Nephron (organoid): Measurements from ENCODE around the gene SCN4A.

Source experiments
- H3K27ac Mint-ChIP-seq, 3 experiments: 2 replicates each; pipeline ENCODE4 v1.8.0; 2020; ENCODE audit warnings: mixed read lengths in 3 of 3, mild to moderate bottlenecking in 2 of 3, moderate library complexity in 1 of 3
- H3K27me3 Mint-ChIP-seq: 2 replicates; pipeline ENCODE4 v1.8.0; 2021; ENCODE audit warnings: low read depth, mild to moderate bottlenecking, moderate library complexity, mixed read lengths
- H3K36me3 Mint-ChIP-seq: 2 replicates; pipeline ENCODE4 v1.8.0; 2020; ENCODE audit warnings: low read depth, mixed read lengths
- H3K4me1 Mint-ChIP-seq: 2 replicates; pipeline ENCODE4 v1.8.0; 2020; ENCODE audit warnings: mixed read lengths
- H3K4me3 Mint-ChIP-seq, 3 experiments: 2 replicates each; pipeline ENCODE4 v1.8.0; 2020; ENCODE audit warnings: mild to moderate bottlenecking in 3 of 3, mixed read lengths in 3 of 3, moderate library complexity in 2 of 3
- H3K9me3 Mint-ChIP-seq: 2 replicates; pipeline ENCODE4 v1.8.0; 2020; ENCODE audit warnings: mixed read lengths
- CTCF ChIP-seq, 3 experiments: fragments of 200-600 bp; sonication (generic); IDR thresholded peaks; one replicate each; pipeline ENCODE4 v1.5.0; 2021; ENCODE audit warnings: antibody characterized with exemption in 3 of 3; ENCODE audit not compliant: unreplicated experiment in 3 of 3

SCN4A gene

GRCh38 chr17:64006361-64007088 lies 33.8 kb upstream of the SCN4A start:
- Mint-ChIP-seq H3K36me3 (no peaks in the 10 kb centered on the region), H3K27ac (no peak overlapping the region), H3K27me3 (peaks cover 6% of the 10 kb centered on the region), H3K4me1 (peaks cover 16% of the 10 kb centered on the region), H3K4me3 (no peak overlapping the region), H3K9me3 (no peaks in the 10 kb centered on the region)
- TF ChIP-seq CTCF (IDR thresholded peaks at IDR 0.05; ENCODE audit: unreplicated experiment in 3 of 3): no peak

GRCh38 chr17:64005734-64006167 lies 33.0 kb upstream of the SCN4A start:
- no peaks in the 10 kb centered on the region for H3K36me3 Mint-ChIP-seq
- H3K4me3 Mint-ChIP-seq: peak overlapping the region in 1 of 3 experiments; percentile 0
- no peak overlapping the region for H3K27ac Mint-ChIP-seq
- TF ChIP-seq CTCF (IDR thresholded peaks at IDR 0.05; ENCODE audit: unreplicated experiment in 3 of 3): no peak
- no peaks in the 10 kb centered on the region for H3K9me3 Mint-ChIP-seq
- H3K4me1 Mint-ChIP-seq: peaks cover 16% of the 10 kb centered on the region
- peaks cover 3% of the 10 kb centered on the region for H3K27me3 Mint-ChIP-seq

- Mint-ChIP-seq H3K4me3 (peak overlapping the region in 1 of 3 experiments; percentile 0), H3K9me3 (no peaks in the 10 kb centered on the region), H3K36me3 (no peaks in the 10 kb centered on the region), H3K4me1 (peaks cover 16% of the 10 kb centered on the region), H3K27ac (no peak overlapping the region), H3K27me3 (peaks cover 3% of the 10 kb centered on the region)
- TF ChIP-seq CTCF (IDR thresholded peaks at IDR 0.05; ENCODE audit: unreplicated experiment in 3 of 3): no peak
These were observed 32.4 kb upstream of the SCN4A start for GRCh38 chr17:64004903-64005733.

- no peak overlapping the region for H3K27ac Mint-ChIP-seq
- H3K4me1 Mint-ChIP-seq: peaks cover 21% of the 10 kb centered on the region
- H3K9me3 Mint-ChIP-seq: no peaks in the 10 kb centered on the region
- H3K36me3 Mint-ChIP-seq: no peaks in the 10 kb centered on the region
- no peak overlapping the region for H3K4me3 Mint-ChIP-seq
- peaks cover 5% of the 10 kb centered on the region for H3K27me3 Mint-ChIP-seq
- no peak for TF ChIP-seq CTCF (IDR thresholded peaks at IDR 0.05; ENCODE audit: unreplicated experiment in 3 of 3)
These were observed 31.6 kb upstream of the SCN4A start for GRCh38 chr17:64004218-64004770.

- H3K9me3 Mint-ChIP-seq: no peaks in the 10 kb centered on the region
- H3K4me3 Mint-ChIP-seq: no peak overlapping the region
- no peak overlapping the region for H3K27ac Mint-ChIP-seq
- peaks cover 5% of the 10 kb centered on the region for H3K27me3 Mint-ChIP-seq
- no peaks in the 10 kb centered on the region for H3K36me3 Mint-ChIP-seq
- peaks cover 23% of the 10 kb centered on the region for H3K4me1 Mint-ChIP-seq
- TF ChIP-seq CTCF (IDR thresholded peaks at IDR 0.05; ENCODE audit: unreplicated experiment in 3 of 3): no peak
These were observed 30.9 kb upstream of the SCN4A start for GRCh38 chr17:64003526-64004121.
